ENCODE results near the gene PSMA6. TPM values are rescaled to one million over a fixed set of nuclear protein-coding genes. Genes with fewer than 3 reads are reported as not detected.
"Not testable (repeated sequence)": the region's sequence is repeated elsewhere in the genome, so short reads cannot be mapped to it uniquely, and the experiment has no call there.

Gene PSMA6
- total RNA-seq, 1 donor from 2014 or later: 137 TPM

GRCh38 chr14:35344107-35344807, 52.1 kb downstream of the PSMA6 start:
- Mint-ChIP-seq H3K36me3 (ENCODE audit: low read depth) (no peaks in the 10 kb centered on the region), H3K27ac (ENCODE audit: unreplicated experiment) (no peak overlapping the region), H3K4me3 (ENCODE audit: unreplicated experiment) (no peak overlapping the region), H3K4me1 (ENCODE audit: low read depth) (peaks cover 18% of the 10 kb centered on the region), H3K9me3 (ENCODE audit: low read depth) (no peaks in the 10 kb centered on the region), H3K27me3 (ENCODE audit: low read depth) (peaks cover 2% of the 10 kb centered on the region)
- DNase-seq (ENCODE audit: low spot score): peak; percentile 39
- TF ChIP-seq CTCF (IDR thresholded peaks at IDR 0.05): no peak

- TF ChIP-seq CTCF (IDR thresholded peaks at IDR 0.05): no peak
- Mint-ChIP-seq H3K9me3 (ENCODE audit: low read depth) (no peaks in the 10 kb centered on the region), H3K27me3 (ENCODE audit: low read depth) (peaks cover 2% of the 10 kb centered on the region), H3K36me3 (ENCODE audit: low read depth) (no peaks in the 10 kb centered on the region), H3K4me3 (ENCODE audit: unreplicated experiment) (no peak overlapping the region), H3K4me1 (ENCODE audit: low read depth) (peaks cover 12% of the 10 kb centered on the region), H3K27ac (ENCODE audit: unreplicated experiment) (no peak overlapping the region)
- DNase-seq (ENCODE audit: low spot score): peak; percentile 70
These were observed 54.6 kb downstream of the PSMA6 start for GRCh38 chr14:35346738-35347322.

- Mint-ChIP-seq H3K4me1 (ENCODE audit: low read depth) (peaks cover 11% of the 10 kb centered on the region), H3K27ac (ENCODE audit: unreplicated experiment) (no peak overlapping the region), H3K4me3 (ENCODE audit: unreplicated experiment) (no peak overlapping the region), H3K9me3 (ENCODE audit: low read depth) (no peaks in the 10 kb centered on the region), H3K27me3 (ENCODE audit: low read depth) (peaks cover 2% of the 10 kb centered on the region), H3K36me3 (ENCODE audit: low read depth) (no peaks in the 10 kb centered on the region)
- TF ChIP-seq CTCF (IDR thresholded peaks at IDR 0.05): no peak
- DNase-seq (ENCODE audit: low spot score): peak; percentile 77
These were observed 55.3 kb downstream of the PSMA6 start for GRCh38 chr14:35347323-35348043.

GRCh38 chr14:35348044-35348380, 55.8 kb downstream of the PSMA6 start:
- not testable (repeated sequence) for DNase-seq (ENCODE audit: low spot score); H3K36me3 Mint-ChIP-seq (ENCODE audit: low read depth); H3K9me3 Mint-ChIP-seq (ENCODE audit: low read depth); H3K4me3 Mint-ChIP-seq (ENCODE audit: unreplicated experiment); H3K27ac Mint-ChIP-seq (ENCODE audit: unreplicated experiment); H3K27me3 Mint-ChIP-seq (ENCODE audit: low read depth)
- H3K4me1 Mint-ChIP-seq (ENCODE audit: low read depth): peaks cover 10% of the 10 kb centered on the region

- H3K27me3 Mint-ChIP-seq (ENCODE audit: low read depth): peaks cover 2% of the 10 kb centered on the region
- TF ChIP-seq CTCF (IDR thresholded peaks at IDR 0.05): no peak
- no peak overlapping the region for H3K4me3 Mint-ChIP-seq (ENCODE audit: unreplicated experiment)
- no peaks in the 10 kb centered on the region for H3K9me3 Mint-ChIP-seq (ENCODE audit: low read depth)
- no peak overlapping the region for H3K27ac Mint-ChIP-seq (ENCODE audit: unreplicated experiment)
- H3K4me1 Mint-ChIP-seq (ENCODE audit: low read depth): peaks cover 11% of the 10 kb centered on the region
- DNase-seq (ENCODE audit: low spot score): peak; percentile 42
- H3K36me3 Mint-ChIP-seq (ENCODE audit: low read depth): no peaks in the 10 kb centered on the region
These were observed 57.5 kb downstream of the PSMA6 start for GRCh38 chr14:35349496-35350365.
